ENCODE measurements around the gene SRMS.

Gene SRMS

GRCh38 chr20:63552481-63553249 lies 5.1 kb upstream of the SRMS start:
- no peak for DNase-seq (ENCODE audit: low spot score)

- DNase-seq (ENCODE audit: low spot score), result no peak
Measured at GRCh38 chr20:63551068-63551467, 3.5 kb upstream of the SRMS start.

- DNase-seq (ENCODE audit: low spot score), result no peak
Measured at GRCh38 chr20:63549679-63550282, 2.2 kb upstream of the SRMS start.

- no peak for DNase-seq (ENCODE audit: low spot score)
Measured at GRCh38 chr20:63549019-63549418, 1.5 kb upstream of the SRMS start.

GRCh38 chr20:63548542-63548941 lies 993 bp upstream of the SRMS start:
- DNase-seq (ENCODE audit: low spot score), result no peak

- DNase-seq (ENCODE audit: low spot score), result no peak
Measured at GRCh38 chr20:63546956-63547724, 409 bp downstream of the SRMS start.

- no peak for DNase-seq (ENCODE audit: low spot score)
Measured at GRCh38 chr20:63546256-63546955, 1.1 kb downstream of the SRMS start.

- DNase-seq (ENCODE audit: low spot score), result no peak
Measured at GRCh38 chr20:63545814-63546213, 1.7 kb downstream of the SRMS start.

- DNase-seq (ENCODE audit: low spot score), result no peak
Measured at GRCh38 chr20:63544958-63545516, 2.5 kb downstream of the SRMS start.

GRCh38 chr20:63544241-63544957 lies 3.1 kb downstream of the SRMS start:
- no peak for DNase-seq (ENCODE audit: low spot score)

- DNase-seq (ENCODE audit: low spot score), result no peak
Measured at GRCh38 chr20:63543733-63544132, 3.8 kb downstream of the SRMS start.

- DNase-seq (ENCODE audit: low spot score), result no peak
Measured at GRCh38 chr20:63543131-63543530, 4.4 kb downstream of the SRMS start.

GRCh38 chr20:63542696-63543095 lies 4.9 kb downstream of the SRMS start:
- DNase-seq (ENCODE audit: low spot score), result no peak

- no peak for DNase-seq (ENCODE audit: low spot score)
Measured at GRCh38 chr20:63542031-63542559, 5.5 kb downstream of the SRMS start.

- DNase-seq (ENCODE audit: low spot score), result no peak
Measured at GRCh38 chr20:63541371-63541770, 6.2 kb downstream of the SRMS start.

- DNase-seq (ENCODE audit: low spot score), result no peak
Measured at GRCh38 chr20:63540417-63541186, 6.9 kb downstream of the SRMS start.

- DNase-seq (ENCODE audit: low spot score), result no peak
Measured at GRCh38 chr20:63539441-63540370, 7.8 kb downstream of the SRMS start.

GRCh38 chr20:63539092-63539430 lies 8.5 kb downstream of the SRMS start:
- no peak for DNase-seq (ENCODE audit: low spot score)

All from COLO829 (cell line).